GM18499 (cell line): ENCODE measurements around the gene TMCC1.

Experiments used
- ATAC-seq: cut with Tn5 transposase; IDR thresholded peaks from one replicate; pipeline ENCODE4 v1.9.1; 2021; ENCODE audit warnings: moderate number of reproducible peaks; ENCODE audit not compliant: insufficient read depth, unreplicated experiment

Gene TMCC1

DNA sequence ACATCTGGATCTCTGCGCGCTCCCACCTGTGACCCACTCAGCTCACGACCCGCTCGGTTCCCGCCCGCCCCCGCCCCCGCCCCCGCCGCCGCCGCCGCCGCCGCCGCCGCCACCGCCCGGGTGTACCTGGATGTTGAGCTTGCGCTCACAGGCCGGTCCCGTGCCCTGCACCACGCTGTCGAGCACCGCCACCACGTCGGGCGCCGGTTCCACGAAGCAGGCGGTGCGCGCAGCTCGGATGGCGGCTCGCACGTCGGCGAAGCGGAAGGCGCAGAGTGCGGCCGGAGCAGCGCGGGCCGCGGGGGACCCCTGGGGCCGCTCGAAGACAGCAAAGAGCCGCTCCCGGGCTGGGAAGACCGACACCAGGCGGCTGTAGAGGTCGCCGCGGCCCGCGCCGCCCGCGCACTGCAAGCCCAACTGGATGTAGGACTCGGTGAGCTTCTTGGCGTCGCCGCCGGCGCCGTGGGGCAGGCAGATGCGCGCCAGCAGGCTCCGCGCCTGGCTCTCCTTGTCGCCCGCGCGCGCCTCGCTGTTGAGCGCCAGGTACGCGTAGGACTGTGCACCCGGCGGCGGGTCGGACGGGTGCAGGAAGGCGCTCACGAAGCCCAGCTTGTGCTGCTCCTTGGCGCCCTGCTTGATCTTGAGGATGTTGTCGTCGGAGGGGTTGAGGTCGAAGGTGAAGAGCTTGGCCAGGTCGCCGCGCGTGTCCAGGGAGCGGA, 288.1 kb downstream of the TMCC1 start:
- ATAC-seq, result no peak

- no peak for ATAC-seq
These were observed 288.7 kb downstream of the TMCC1 start for GRCh38 chr3:129604767-129605166.

- ATAC-seq, result no peak
These were observed 289.3 kb downstream of the TMCC1 start for GRCh38 chr3:129603991-129604749.

- ATAC-seq, result no peak
These were observed 290.0 kb downstream of the TMCC1 start for GRCh38 chr3:129603561-129603942.

- ATAC-seq, result no peak
These were observed 290.6 kb downstream of the TMCC1 start for GRCh38 chr3:129602730-129603560.

- no peak for ATAC-seq
These were observed 291.2 kb downstream of the TMCC1 start for GRCh38 chr3:129602309-129602708.

GRCh38 chr3:129601713-129602112, 291.8 kb downstream of the TMCC1 start:
- ATAC-seq, result no peak

- no peak for ATAC-seq
These were observed 293.2 kb downstream of the TMCC1 start for GRCh38 chr3:129600348-129600747.

- no peak for ATAC-seq
These were observed 293.9 kb downstream of the TMCC1 start for GRCh38 chr3:129599607-129600006.

DNA sequence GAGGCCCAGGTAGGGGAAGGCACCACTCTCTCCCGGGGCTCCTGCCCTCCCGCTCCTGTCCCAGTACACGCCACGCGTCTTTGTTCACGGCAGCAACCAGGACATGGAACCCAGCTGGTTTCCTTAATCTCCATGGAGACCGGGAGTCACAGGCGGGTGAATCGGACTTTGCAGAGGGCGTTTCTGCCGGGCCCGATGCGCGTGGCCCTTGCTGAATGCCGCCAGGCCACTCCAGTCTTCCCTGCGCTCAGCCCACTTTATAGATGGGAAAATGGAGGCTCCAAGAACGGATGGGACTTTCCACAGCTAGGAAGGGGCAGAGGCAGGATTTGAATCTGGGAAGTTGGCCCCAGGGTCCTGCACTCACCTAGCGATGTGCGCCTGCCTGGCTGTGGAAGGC, 294.4 kb downstream of the TMCC1 start:
- no peak for ATAC-seq

- ATAC-seq, result no peak
These were observed 295.0 kb downstream of the TMCC1 start for GRCh38 chr3:129598484-129598883.

GRCh38 chr3:129598000-129598381, 295.5 kb downstream of the TMCC1 start:
- no peak for ATAC-seq
